Prostate gland (tissue), 2 donors: Measurements from ENCODE around the gene CGN.

Experiments
- POLR2A ChIP-seq: fragments of 450-650 bp; IDR thresholded peaks from one replicate; pipeline ENCODE4 v1.6.1; 2016; ENCODE audit warnings: antibody characterized with exemption, mild to moderate bottlenecking
- POLR2AphosphoS5 ChIP-seq: sonication (generic); formaldehyde crosslinking; IDR thresholded peaks from one replicate; pipeline ENCODE4 v1.6.1; 2017; ENCODE audit warnings: antibody characterized with exemption
- TF ChIP-seq, protein P1 (sequence below), 4 experiments: fragments of 200-600 bp in 2 of 4; fragments of 450-650 bp in 2 of 4; sonication (generic) in 2 of 4; IDR thresholded peaks; 1 replicate in 3 of 4; 2 replicates in 1 of 4; pipeline ENCODE4 v1.5.1; 2016 to 2019; ENCODE audit warnings: antibody characterized with exemption in 4 of 4, mild to moderate bottlenecking in 2 of 4, moderate library complexity in 2 of 4

DNA sequence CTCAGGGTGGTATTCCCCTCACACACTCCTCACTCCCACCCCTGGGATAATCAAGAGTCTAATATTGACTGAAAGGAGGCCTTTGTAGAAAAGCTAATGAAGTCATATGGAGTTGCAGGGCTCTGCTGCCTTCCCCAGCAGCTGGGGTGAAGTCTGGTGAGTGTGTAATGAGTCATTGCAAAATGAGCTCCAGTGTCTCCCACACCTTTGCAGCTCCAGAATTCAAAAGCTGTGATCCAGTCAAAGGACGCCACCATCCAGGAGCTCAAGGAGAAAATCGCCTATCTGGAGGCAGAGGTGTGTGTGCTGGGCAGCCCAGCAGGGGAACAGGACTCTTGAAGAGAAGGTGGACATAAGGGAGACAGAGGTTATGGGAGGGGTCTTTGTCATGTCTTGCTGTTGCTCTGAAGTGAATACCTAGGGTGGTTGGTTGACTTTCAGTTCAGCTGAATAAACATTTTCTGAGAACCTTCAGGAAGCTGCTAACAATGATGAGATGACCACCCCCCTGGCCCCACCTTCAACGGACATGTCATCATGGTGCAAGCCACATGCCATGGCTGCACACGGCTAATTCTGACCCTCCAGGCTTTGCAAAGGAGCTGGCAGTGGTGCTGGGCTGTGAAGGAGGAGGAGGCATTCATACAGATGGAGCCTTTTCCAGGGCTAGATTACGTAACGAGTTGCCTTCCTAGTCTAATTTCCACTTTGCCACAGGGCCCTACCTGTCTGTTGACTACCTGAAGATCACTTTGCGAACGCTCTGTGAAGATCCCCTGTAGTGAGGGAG lies 68.4 kb downstream of the CGN start:
- TF ChIP-seq, protein P1, sequence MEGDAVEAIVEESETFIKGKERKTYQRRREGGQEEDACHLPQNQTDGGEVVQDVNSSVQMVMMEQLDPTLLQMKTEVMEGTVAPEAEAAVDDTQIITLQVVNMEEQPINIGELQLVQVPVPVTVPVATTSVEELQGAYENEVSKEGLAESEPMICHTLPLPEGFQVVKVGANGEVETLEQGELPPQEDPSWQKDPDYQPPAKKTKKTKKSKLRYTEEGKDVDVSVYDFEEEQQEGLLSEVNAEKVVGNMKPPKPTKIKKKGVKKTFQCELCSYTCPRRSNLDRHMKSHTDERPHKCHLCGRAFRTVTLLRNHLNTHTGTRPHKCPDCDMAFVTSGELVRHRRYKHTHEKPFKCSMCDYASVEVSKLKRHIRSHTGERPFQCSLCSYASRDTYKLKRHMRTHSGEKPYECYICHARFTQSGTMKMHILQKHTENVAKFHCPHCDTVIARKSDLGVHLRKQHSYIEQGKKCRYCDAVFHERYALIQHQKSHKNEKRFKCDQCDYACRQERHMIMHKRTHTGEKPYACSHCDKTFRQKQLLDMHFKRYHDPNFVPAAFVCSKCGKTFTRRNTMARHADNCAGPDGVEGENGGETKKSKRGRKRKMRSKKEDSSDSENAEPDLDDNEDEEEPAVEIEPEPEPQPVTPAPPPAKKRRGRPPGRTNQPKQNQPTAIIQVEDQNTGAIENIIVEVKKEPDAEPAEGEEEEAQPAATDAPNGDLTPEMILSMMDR (IDR thresholded peaks at IDR 0.05) = no peak
- TF ChIP-seq POLR2AphosphoS5 (no peak), POLR2A (no peak)
